Left renal pelvis (tissue), 4 donors: ENCODE results near the gene MUC2. TPM values are rescaled to one million over a fixed set of nuclear protein-coding genes. Genes with fewer than 3 reads are reported as not detected.
"Not testable (repeated sequence)": the region's sequence is repeated elsewhere in the genome, so short reads cannot be mapped to it uniquely, and the experiment has no call there.

Experiments
- DNase-seq, 4 donors: peaks; one replicate each; pipeline ENCODE4 v3.0.0-alpha.2; 2013; ENCODE audit warnings: low read depth in 4 of 4, low spot score in 3 of 4
- polyA plus RNA-seq, 4 donors: library from polyadenylated mRNA; unstranded; fragments of 120-200 nt; gene quantifications; one replicate each; pipeline ENCODE4 v1.2.1, GENCODE V29; 2013; ENCODE audit not compliant: insufficient read length in 4 of 4

Gene MUC2
- polyA plus RNA-seq, 4 donors: 0.01 to 0.18 (median 0.17) TPM; not detected in 1

DNA sequence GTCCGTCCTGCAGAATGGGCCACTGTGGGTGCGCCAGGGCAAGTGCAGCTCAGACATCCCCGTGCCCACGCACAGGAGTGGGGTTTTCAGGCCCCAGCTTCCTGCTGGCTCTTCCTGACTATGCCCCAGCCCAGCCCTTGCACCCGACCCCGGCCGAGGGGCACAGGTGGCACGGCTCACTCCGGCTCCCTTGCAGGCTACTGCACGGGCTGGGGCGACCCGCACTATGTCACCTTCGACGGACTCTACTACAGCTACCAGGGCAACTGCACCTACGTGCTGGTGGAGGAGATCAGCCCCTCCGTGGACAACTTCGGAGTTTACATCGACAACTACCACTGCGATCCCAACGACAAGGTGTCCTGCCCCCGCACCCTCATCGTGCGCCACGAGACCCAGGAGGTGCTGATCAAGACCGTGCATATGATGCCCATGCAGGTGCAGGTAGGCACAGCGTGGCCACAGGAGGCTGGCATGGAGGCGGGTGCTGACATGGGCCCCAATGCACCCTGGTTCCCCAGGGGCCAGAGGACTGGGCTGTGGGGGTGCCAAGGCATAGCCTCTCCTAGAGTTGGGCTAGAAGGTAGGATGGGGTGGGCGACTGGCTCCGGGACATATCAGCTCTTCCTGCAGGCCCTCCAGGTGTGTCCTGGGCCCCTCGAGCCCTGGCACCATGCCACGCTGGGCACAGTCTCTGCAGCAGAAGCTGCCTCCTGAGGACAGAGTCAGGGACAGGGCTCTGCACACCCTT lies 27.7 kb downstream of the MUC2 start:
- DNase-seq: no peak

GRCh38 chr11:1102996-1103395 lies 28.3 kb downstream of the MUC2 start:
- no peak for DNase-seq

- DNase-seq: no peak
Measured at GRCh38 chr11:1103401-1104360, 29.0 kb downstream of the MUC2 start.

DNA sequence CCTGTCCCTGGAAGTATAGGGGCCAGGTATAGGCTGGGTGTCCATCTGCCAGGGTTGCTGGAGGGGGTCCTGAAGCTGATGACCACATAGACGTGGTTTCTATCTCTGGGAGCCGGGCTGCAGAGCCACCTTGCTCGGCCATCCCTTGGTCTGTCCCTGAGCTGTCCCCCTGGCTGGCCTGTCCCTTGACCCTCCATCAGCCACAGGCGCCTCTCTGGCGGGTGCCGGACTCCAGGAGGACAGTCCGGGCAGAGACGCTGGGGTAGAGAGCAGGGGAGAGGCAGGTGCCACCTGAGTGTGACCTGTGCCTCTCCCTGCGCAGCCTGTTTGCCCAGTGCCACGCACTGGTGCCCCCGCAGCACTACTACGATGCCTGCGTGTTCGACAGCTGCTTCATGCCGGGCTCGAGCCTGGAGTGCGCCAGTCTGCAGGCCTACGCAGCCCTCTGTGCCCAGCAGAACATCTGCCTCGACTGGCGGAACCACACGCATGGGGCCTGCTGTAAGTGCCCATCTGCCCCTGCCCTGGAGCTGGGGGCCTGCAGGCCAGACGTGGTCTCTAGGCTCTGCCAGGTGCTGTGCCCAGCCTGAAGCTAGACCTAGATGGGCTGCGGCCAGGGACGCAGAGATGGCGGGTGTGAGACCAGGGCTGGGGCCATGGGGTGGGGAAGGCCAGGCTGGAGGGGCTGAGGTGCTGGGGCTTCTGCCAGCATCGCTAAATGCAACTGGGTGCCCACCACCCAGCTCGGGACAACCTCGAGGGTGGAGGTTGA lies 29.9 kb downstream of the MUC2 start:
- DNase-seq: no peak

- no peak for DNase-seq
Measured at GRCh38 chr11:1105183-1105565, 30.5 kb downstream of the MUC2 start.

DNA sequence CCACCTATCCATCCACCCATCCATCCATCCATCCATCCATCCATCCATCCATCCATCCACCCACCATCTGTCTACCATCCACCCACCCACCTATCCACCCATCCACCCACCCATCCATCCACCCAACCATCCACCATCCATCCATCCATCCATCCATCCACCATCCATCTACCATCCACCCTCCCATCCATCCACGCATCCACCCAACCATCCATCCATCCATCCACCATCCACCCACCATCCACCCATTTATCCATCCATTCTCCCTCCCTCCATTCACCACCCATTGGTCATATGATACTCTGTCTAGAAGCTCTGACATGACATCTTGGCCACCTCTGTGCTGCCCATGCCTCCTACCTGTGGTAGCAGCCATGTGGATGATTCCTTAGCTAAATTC lies 31.7 kb downstream of the MUC2 start:
- DNase-seq: no peak

- DNase-seq: no peak
Measured at GRCh38 chr11:1107316-1108245, 32.9 kb downstream of the MUC2 start.

DNA sequence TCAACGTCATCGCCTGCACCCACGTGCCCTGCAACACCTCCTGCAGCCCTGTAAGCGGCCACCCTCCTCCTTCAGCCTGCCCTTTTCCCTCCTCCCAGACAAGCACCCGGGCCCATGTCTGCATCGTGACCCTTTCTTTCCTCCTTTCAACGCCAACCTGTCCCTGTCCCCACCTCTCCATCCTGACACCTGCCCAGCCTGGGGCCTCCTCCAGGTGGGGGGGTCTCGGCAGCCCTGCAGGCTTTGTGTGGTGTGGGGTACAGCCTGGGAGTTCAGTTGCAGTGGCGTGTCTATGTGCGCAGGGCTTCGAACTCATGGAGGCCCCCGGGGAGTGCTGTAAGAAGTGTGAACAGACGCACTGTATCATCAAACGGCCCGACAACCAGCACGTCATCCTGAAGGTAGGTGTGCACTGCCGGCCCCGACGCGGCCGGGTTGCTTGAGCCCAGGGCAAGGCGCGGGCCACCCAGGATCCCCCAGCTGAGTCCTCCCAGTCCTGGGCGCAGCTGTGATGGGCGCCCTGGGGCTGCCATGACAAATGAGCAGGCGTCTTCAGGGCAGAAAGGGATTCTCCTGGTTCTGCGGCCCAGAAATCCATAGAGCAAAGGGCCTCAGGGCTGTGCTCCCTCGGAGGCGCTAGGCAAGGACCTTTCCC lies 33.7 kb downstream of the MUC2 start:
- DNase-seq: no peak

DNA sequence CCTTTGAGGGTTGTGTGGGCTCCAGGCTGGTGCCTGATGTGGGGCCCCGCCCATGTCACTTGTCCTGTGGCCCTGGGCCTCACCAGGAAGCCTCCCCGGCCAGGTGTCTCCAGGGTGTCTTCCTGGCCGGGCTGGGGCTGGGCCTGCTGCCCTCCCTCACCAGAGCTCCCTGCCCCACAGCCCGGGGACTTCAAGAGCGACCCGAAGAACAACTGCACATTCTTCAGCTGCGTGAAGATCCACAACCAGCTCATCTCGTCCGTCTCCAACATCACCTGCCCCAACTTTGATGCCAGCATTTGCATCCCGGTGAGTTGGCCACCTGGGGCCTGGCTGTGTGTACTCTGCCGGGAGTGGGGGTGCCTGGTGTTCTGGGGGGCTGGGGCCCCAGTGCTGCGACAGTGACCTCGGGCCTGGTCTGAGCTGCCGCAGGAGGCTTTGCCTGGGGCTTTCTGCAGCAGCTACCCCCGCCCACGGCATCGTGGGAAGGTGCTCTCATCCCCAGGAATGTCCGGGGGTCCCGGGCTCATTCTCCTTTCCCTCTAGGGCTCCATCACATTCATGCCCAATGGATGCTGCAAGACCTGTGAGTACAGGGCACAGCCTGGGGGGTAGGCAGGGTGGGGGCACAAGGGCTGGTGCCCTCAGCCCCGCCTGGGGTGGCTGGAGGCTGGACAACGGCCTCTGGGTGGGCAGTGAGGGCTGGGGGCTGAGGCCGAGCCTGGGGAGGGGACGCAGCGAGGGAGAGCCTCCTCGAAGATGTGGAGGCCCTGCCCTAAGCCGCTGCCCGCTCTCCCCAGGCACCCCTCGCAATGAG lies 34.6 kb downstream of the MUC2 start:
- no peak for DNase-seq

DNA sequence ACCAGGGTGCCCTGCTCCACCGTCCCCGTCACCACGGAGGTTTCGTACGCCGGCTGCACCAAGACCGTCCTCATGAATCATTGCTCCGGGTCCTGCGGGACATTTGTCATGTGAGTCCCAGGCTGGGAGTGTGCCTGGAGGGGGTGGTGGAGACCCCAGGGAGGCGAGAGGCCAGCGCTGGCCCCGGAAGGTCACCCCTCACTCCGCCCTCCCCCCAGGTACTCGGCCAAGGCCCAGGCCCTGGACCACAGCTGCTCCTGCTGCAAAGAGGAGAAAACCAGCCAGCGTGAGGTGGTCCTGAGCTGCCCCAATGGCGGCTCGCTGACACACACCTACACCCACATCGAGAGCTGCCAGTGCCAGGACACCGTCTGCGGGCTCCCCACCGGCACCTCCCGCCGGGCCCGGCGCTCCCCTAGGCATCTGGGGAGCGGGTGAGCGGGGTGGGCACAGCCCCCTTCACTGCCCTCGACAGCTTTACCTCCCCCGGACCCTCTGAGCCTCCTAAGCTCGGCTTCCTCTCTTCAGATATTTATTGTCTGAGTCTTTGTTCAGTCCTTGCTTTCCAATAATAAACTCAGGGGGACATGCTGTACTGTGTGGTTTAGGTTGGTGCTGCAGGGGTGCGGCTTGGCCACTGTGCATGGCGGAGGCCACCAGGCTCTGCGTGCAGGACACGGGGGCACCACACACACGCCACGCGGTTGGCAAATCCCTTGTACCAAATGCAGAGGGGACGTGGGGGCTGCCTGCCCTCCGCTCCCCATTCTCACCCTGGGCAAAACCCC lies 35.4 kb downstream of the MUC2 start:
- DNase-seq: no peak

DNA sequence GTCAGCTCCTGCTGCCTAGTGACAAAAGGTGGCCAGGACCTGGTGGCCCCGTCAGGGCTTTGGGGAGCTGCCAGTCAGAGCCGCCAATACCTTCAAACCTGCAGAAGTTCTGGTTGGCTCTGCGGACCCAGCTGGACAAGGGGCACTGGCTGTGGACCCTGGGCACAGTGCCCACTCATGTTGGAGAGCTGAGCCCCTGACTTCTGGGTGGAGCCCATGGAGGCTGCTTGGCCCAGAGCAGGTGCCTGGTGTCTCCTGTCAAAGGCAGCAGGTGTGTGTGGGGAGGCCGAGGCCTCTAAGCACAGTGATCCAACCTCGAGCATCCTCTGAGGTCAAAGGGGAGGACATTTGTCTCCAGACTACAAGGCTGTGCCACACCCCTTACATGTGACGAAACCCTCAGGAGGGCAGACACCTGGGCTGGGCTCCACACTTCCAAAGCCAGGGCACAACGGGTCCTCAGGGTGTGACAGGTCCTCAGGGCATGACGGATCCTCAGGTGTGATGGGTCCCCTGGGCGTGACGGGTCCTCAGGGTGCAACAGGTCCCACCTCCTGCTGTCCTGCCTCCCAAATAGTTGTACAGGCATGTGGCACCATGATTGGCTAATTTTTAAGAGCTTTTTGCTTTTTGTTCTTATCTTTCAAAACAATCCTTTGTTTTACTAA lies 37.0 kb downstream of the MUC2 start:
- no peak for DNase-seq

GRCh38 chr11:1112351-1113191 lies 37.9 kb downstream of the MUC2 start:
- no peak for DNase-seq

- DNase-seq: no peak
Measured at GRCh38 chr11:1113405-1114201, 38.9 kb downstream of the MUC2 start.

DNA sequence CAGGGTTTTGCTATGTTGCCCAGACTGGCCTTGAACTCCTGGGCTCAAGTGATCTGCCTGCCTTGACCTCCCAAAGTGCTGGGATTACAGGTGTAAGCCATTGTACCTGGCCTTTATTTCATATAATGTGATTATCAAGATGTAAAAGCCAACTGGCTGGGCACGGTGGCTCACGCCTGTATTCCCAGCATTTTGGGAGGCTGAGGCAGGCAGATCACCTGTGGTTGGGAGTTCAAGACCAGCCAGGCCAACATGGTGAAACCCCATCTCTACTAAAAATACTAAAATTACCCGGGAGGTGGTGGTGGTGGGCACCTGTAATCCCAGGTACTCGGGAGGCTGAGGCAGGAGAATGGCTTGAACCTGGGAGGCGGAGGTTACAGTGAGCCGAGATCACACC lies 40.6 kb downstream of the MUC2 start:
- DNase-seq: not testable (repeated sequence)

- DNase-seq: no peak
Measured at GRCh38 chr11:1116104-1116503, 41.4 kb downstream of the MUC2 start.
